ENCODE measurements around the gene PGM2. TPM values are rescaled to one million over a fixed set of nuclear protein-coding genes. Genes with fewer than 3 reads are reported as not detected.
"Not testable (repeated sequence)": the region's sequence is repeated elsewhere in the genome, so short reads cannot be mapped to it uniquely, and the experiment has no call there.

Gene PGM2
- total and polyA plus RNA-seq, 4 donors: 8.5 to 24.6 (median 21.6) TPM

- intact Hi-C loops (cut with DNase I): loop anchor here (2.0 to 5.0 kb wide), 3 partner anchors 201 to 231 kb away; no protein-coding TSS in a partner anchor
- Histone ChIP-seq H3K36me3 (ENCODE audit: control insufficient read depth in 1 of 2, insufficient read depth in 2 of 2, low read length in 1 of 2) (no peaks in the 10 kb centered on the region), H3K4me3 (ENCODE audit: low read length in 2 of 2) (no peak overlapping the region), H3K4me1 (ENCODE audit: control insufficient read depth in 1 of 2, insufficient read depth in 2 of 2, low read length in 2 of 2) (no peaks in the 10 kb centered on the region), H3K9me3 (ENCODE audit: control insufficient read depth, low read length) (no peaks in the 10 kb centered on the region), H3K27ac (ENCODE audit: low read depth in 1 of 2, low read length in 2 of 2) (no peak overlapping the region), H3K27me3 (ENCODE audit: control insufficient read depth in 1 of 2, insufficient read depth in 2 of 2, low read length in 1 of 2) (no peaks in the 10 kb centered on the region)
- WGBS, 2 donors: 9 to 11% methylated on average over 4 of the region's 4 CpGs
- DNase-seq: no peak
- peak; percentile 56 for ATAC-seq (ENCODE audit: low FRiP score)
Observed at GRCh38 chr4:37803348-37803973, 23.0 kb upstream of the PGM2 start.

DNA sequence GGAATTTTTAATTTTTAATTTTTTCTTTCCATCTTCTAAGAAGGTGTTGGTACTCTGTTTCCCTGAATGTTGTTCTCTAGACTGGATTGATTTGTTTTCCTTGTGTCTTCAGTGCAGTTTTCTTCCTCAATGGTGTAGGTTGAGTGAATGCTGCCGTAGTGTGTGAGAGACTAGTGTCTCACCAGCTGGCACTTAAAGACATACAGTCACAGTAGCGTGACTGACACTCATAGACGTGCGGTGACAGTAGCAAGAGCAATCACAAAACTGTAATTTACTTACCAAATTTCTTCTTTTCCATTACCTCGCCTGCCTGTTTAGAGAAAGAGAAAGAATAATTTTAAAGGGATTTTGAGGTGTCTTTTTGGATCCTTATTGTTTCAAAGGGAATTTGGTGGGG is 21.4 kb upstream of the PGM2 start:
- Histone ChIP-seq H3K27me3 (ENCODE audit: control insufficient read depth in 1 of 2, insufficient read depth in 2 of 2, low read length in 1 of 2) (no peaks in the 10 kb centered on the region), H3K9me3 (ENCODE audit: control insufficient read depth, low read length) (no peaks in the 10 kb centered on the region), H3K36me3 (ENCODE audit: control insufficient read depth in 1 of 2, insufficient read depth in 2 of 2, low read length in 1 of 2) (no peaks in the 10 kb centered on the region), H3K4me3 (ENCODE audit: low read length in 2 of 2) (no peak overlapping the region), H3K4me1 (ENCODE audit: control insufficient read depth in 1 of 2, insufficient read depth in 2 of 2, low read length in 2 of 2) (no peaks in the 10 kb centered on the region), H3K27ac (ENCODE audit: low read depth in 1 of 2, low read length in 2 of 2) (no peak overlapping the region)
- DNase-seq (no peak), ATAC-seq (ENCODE audit: low FRiP score) (no peak)
- intact Hi-C loops (cut with DNase I): no loop called here
- WGBS, 2 donors: 81 to 85% methylated on average over 5 of the region's 5 CpGs

- DNase-seq (no peak), ATAC-seq (ENCODE audit: low FRiP score) (no peak)
- peaks cover 1% of the 10 kb centered on the region for H3K9me3 ChIP-seq (ENCODE audit: control insufficient read depth, low read length)
- intact Hi-C loops (cut with DNase I): no loop called here
- H3K36me3 ChIP-seq (ENCODE audit: control insufficient read depth in 1 of 2, insufficient read depth in 2 of 2, low read length in 1 of 2): no peaks in the 10 kb centered on the region
- H3K27me3 ChIP-seq (ENCODE audit: control insufficient read depth in 1 of 2, insufficient read depth in 2 of 2, low read length in 1 of 2): no peaks in the 10 kb centered on the region
- no peak overlapping the region for H3K4me3 ChIP-seq (ENCODE audit: low read length in 2 of 2)
- WGBS, 2 donors: 91 to 94% methylated on average over 1 of the region's 1 CpG
- no peak overlapping the region for H3K27ac ChIP-seq (ENCODE audit: low read depth in 1 of 2, low read length in 2 of 2)
- no peaks in the 10 kb centered on the region for H3K4me1 ChIP-seq (ENCODE audit: control insufficient read depth in 1 of 2, insufficient read depth in 2 of 2, low read length in 2 of 2)
Observed at GRCh38 chr4:37812713-37813112, 13.8 kb upstream of the PGM2 start.

- intact Hi-C loops (cut with DNase I): no loop called here
- DNase-seq (no peak), ATAC-seq (ENCODE audit: low FRiP score) (no peak)
- no peak overlapping the region for H3K4me3 ChIP-seq (ENCODE audit: low read length in 2 of 2)
- H3K36me3 ChIP-seq (ENCODE audit: control insufficient read depth in 1 of 2, insufficient read depth in 2 of 2, low read length in 1 of 2): no peaks in the 10 kb centered on the region
- no peaks in the 10 kb centered on the region for H3K27me3 ChIP-seq (ENCODE audit: control insufficient read depth in 1 of 2, insufficient read depth in 2 of 2, low read length in 1 of 2)
- no peak overlapping the region for H3K27ac ChIP-seq (ENCODE audit: low read depth in 1 of 2, low read length in 2 of 2)
- 71 to 79% methylated on average over 3 of the region's 3 CpGs for whole genome bisulfite sequencing, 2 donors
- H3K4me1 ChIP-seq (ENCODE audit: control insufficient read depth in 1 of 2, insufficient read depth in 2 of 2, low read length in 2 of 2): no peaks in the 10 kb centered on the region
- peaks cover 1% of the 10 kb centered on the region for H3K9me3 ChIP-seq (ENCODE audit: control insufficient read depth, low read length)
Observed at GRCh38 chr4:37815591-37815990, 10.9 kb upstream of the PGM2 start.

- Histone ChIP-seq H3K36me3 (ENCODE audit: control insufficient read depth in 1 of 2, insufficient read depth in 2 of 2, low read length in 1 of 2) (no peaks in the 10 kb centered on the region), H3K4me3 (ENCODE audit: low read length in 2 of 2) (no peak overlapping the region), H3K27ac (ENCODE audit: low read depth in 1 of 2, low read length in 2 of 2) (no peak overlapping the region), H3K27me3 (ENCODE audit: control insufficient read depth in 1 of 2, insufficient read depth in 2 of 2, low read length in 1 of 2) (no peaks in the 10 kb centered on the region), H3K4me1 (ENCODE audit: control insufficient read depth in 1 of 2, insufficient read depth in 2 of 2, low read length in 2 of 2) (no peaks in the 10 kb centered on the region), H3K9me3 (ENCODE audit: control insufficient read depth, low read length) (peaks cover 1% of the 10 kb centered on the region)
- intact Hi-C loops (cut with DNase I): no loop called here
- ATAC-seq (ENCODE audit: low FRiP score) (no peak), DNase-seq (no peak)
- 56 to 65% methylated on average over 2 of the region's 2 CpGs for WGBS, 2 donors
Observed at GRCh38 chr4:37816006-37816405, 10.5 kb upstream of the PGM2 start.

DNA sequence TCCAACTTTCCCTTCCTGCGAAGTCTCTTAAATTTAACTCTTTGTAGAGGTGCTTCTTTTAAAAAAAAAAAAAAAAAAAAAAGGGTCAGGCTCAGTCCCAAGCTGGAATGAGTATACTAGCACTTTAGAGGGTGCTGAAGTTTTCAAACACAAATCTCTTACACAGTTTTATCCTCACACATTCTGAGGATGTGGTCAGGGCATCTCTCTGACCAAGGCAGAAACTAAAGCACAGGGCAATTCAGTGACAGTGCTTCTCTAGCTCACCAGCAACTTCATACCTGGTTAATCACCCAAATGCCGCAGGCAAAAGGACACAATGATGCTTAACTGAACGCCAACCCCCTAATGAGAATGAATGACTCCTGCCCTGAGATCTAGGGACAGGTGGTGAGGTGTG is 9.8 kb upstream of the PGM2 start:
- no peaks in the 10 kb centered on the region for H3K27me3 ChIP-seq (ENCODE audit: control insufficient read depth in 1 of 2, insufficient read depth in 2 of 2, low read length in 1 of 2)
- 77 to 78% methylated on average over 3 of the region's 3 CpGs for WGBS, 2 donors
- peaks cover 1% of the 10 kb centered on the region for H3K9me3 ChIP-seq (ENCODE audit: control insufficient read depth, low read length)
- intact Hi-C loops (cut with DNase I): no loop called here
- no peak for DNase-seq
- no peaks in the 10 kb centered on the region for H3K4me1 ChIP-seq (ENCODE audit: control insufficient read depth in 1 of 2, insufficient read depth in 2 of 2, low read length in 2 of 2)
- ATAC-seq (ENCODE audit: low FRiP score): no peak
- no peak overlapping the region for H3K27ac ChIP-seq (ENCODE audit: low read depth in 1 of 2, low read length in 2 of 2)
- no peak overlapping the region for H3K4me3 ChIP-seq (ENCODE audit: low read length in 2 of 2)
- no peaks in the 10 kb centered on the region for H3K36me3 ChIP-seq (ENCODE audit: control insufficient read depth in 1 of 2, insufficient read depth in 2 of 2, low read length in 1 of 2)

DNA sequence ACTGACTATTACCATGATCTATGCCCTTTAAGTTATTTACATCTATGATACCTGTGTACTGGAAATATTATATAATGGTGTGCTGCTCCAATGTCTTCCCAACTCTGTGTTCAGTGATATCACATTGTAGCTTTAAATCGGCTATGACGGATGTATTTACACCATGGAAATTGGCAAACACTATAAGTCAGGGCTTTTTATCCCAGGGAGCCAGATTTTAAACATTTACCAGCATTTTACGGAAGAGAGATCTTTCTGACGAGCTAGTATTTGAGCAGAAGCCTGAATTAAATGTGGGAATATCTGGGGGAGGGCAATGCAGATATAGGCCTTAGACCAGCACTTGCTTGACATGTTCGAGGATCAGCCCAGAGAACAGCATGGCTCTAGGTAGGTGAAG is 7.7 kb upstream of the PGM2 start:
- WGBS, 2 donors: 92 to 93% methylated on average over 5 of the region's 5 CpGs
- H3K4me1 ChIP-seq (ENCODE audit: control insufficient read depth in 1 of 2, insufficient read depth in 2 of 2, low read length in 2 of 2): no peaks in the 10 kb centered on the region
- peaks cover 1% of the 10 kb centered on the region for H3K9me3 ChIP-seq (ENCODE audit: control insufficient read depth, low read length)
- no peak overlapping the region for H3K4me3 ChIP-seq (ENCODE audit: low read length in 2 of 2)
- no peaks in the 10 kb centered on the region for H3K36me3 ChIP-seq (ENCODE audit: control insufficient read depth in 1 of 2, insufficient read depth in 2 of 2, low read length in 1 of 2)
- DNase-seq (no peak), ATAC-seq (ENCODE audit: low FRiP score) (no peak)
- no peaks in the 10 kb centered on the region for H3K27me3 ChIP-seq (ENCODE audit: control insufficient read depth in 1 of 2, insufficient read depth in 2 of 2, low read length in 1 of 2)
- intact Hi-C loops (cut with DNase I): no loop called here
- no peak overlapping the region for H3K27ac ChIP-seq (ENCODE audit: low read depth in 1 of 2, low read length in 2 of 2)

DNA sequence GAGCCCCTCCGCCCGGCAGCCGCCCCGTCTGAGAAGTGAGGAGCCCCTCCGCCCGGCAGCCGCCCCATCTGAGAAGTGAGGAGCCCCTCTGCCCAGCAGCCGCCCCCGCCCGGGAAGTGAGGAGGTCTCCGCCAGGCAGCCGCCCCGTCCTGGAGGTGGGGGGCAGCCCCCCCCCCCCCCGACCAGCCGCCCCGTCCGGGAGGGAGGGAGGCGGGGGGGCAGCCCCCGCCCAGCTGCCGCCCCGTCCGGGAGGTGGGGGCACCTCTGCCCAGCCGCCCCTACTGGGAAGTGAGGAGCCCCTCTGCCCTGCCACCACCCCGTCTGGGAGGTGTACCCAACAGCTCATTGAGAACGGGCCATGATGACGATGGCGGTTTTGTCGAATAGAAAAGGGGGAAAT is 6.0 kb upstream of the PGM2 start:
- WGBS, 2 donors: 95 to 100% methylated on average over 4 to 27 of the region's 28 CpGs
- H3K4me3 ChIP-seq (ENCODE audit: low read length in 2 of 2); intact Hi-C loops (cut with DNase I); H3K27me3 ChIP-seq (ENCODE audit: control insufficient read depth in 1 of 2, insufficient read depth in 2 of 2, low read length in 1 of 2); DNase-seq; H3K36me3 ChIP-seq (ENCODE audit: control insufficient read depth in 1 of 2, insufficient read depth in 2 of 2, low read length in 1 of 2); H3K27ac ChIP-seq (ENCODE audit: low read depth in 1 of 2, low read length in 2 of 2); H3K9me3 ChIP-seq (ENCODE audit: control insufficient read depth, low read length); H3K4me1 ChIP-seq (ENCODE audit: control insufficient read depth in 1 of 2, insufficient read depth in 2 of 2, low read length in 2 of 2); ATAC-seq (ENCODE audit: low FRiP score): not testable (repeated sequence)

- Histone ChIP-seq H3K27ac (ENCODE audit: low read depth in 1 of 2, low read length in 2 of 2) (no peak overlapping the region), H3K36me3 (ENCODE audit: control insufficient read depth in 1 of 2, insufficient read depth in 2 of 2, low read length in 1 of 2) (no peaks in the 10 kb centered on the region), H3K9me3 (ENCODE audit: control insufficient read depth, low read length) (no peaks in the 10 kb centered on the region), H3K27me3 (ENCODE audit: control insufficient read depth in 1 of 2, insufficient read depth in 2 of 2, low read length in 1 of 2) (no peaks in the 10 kb centered on the region), H3K4me3 (ENCODE audit: low read length in 2 of 2) (no peak overlapping the region), H3K4me1 (ENCODE audit: control insufficient read depth in 1 of 2, insufficient read depth in 2 of 2, low read length in 2 of 2) (no peaks in the 10 kb centered on the region)
- no peak for DNase-seq
- WGBS, 2 donors: 49 to 50% methylated on average over 4 of the region's 4 CpGs
- ATAC-seq (ENCODE audit: low FRiP score): no peak
- intact Hi-C loops (cut with DNase I): no loop called here
Observed at GRCh38 chr4:37821953-37822605, 4.4 kb upstream of the PGM2 start.

All from aorta (tissue), 5 donors.